WTC11 (cell line): ENCODE results near the gene DARS1. TPM values are rescaled to one million over a fixed set of nuclear protein-coding genes. Genes with fewer than 3 reads are reported as not detected.

Experiments used
- ATAC-seq: fragments of 200-7000 bp; cut with Tn5 transposase; 2 replicates; pipeline ENCODE4 v1.10.0; 2021; ENCODE audit warnings: mild to moderate bottlenecking, moderate library complexity
- CTCF ChIA-PET: fragments of 300-600 bp; sonication (Branson Sonifier 250); formaldehyde crosslinking; loops from one replicate; lab custom pipeline; 2021; ENCODE audit warnings: antibody characterized with exemption; lab: Charles Lee
- POLR2A ChIA-PET: fragments of 350-600 bp; sonication (Branson Sonifier 250); formaldehyde crosslinking; loops from one replicate; lab custom pipeline; 2021; ENCODE audit warnings: antibody characterized with exemption; lab: Charles Lee
- DNase-seq: peaks from one replicate; pipeline ENCODE4 v3.0.0; 2021; ENCODE audit warnings: low spot score
- H3K27ac Mint-ChIP-seq: 2 replicates; pipeline ENCODE4 v1.8.0; 2021; ENCODE audit warnings: mixed read lengths
- H3K27me3 Mint-ChIP-seq: 2 replicates; pipeline ENCODE4 v1.8.0; 2021; ENCODE audit warnings: low read depth, mild to moderate bottlenecking, moderate library complexity, mixed read lengths
- H3K36me3 Mint-ChIP-seq: 2 replicates; pipeline ENCODE4 v1.8.0; 2021; ENCODE audit warnings: mixed read lengths
- H3K4me1 Mint-ChIP-seq: 2 replicates; pipeline ENCODE4 v1.8.0; 2022; ENCODE audit warnings: mixed read lengths
- H3K4me3 Mint-ChIP-seq: 2 replicates; pipeline ENCODE4 v1.8.0; 2021; ENCODE audit warnings: mild to moderate bottlenecking, moderate library complexity, mixed read lengths
- H3K9me3 Mint-ChIP-seq: 2 replicates; pipeline ENCODE4 v1.8.0; 2021; ENCODE audit warnings: mixed read lengths
- CREB1 ChIP-seq: sonication (generic); formaldehyde crosslinking; IDR thresholded peaks from 2 replicates; pipeline ENCODE4 v1.8.0; 2023; ENCODE audit warnings: mild to moderate bottlenecking, missing genetic modification reagents
- CTCF ChIP-seq: fragments of 200-600 bp; IDR thresholded peaks from 2 replicates; pipeline ENCODE4 v1.8.0; 2022; ENCODE audit warnings: antibody characterized with exemption
- E2F5 ChIP-seq: sonication (generic); formaldehyde crosslinking; IDR thresholded peaks from 2 replicates; pipeline ENCODE4 v1.8.1; 2022; ENCODE audit warnings: mild to moderate bottlenecking, moderate library complexity, missing genetic modification reagents
- EMX1 ChIP-seq: fragments of 250-450 bp; sonication (Bioruptor Pico); IDR thresholded peaks from 2 replicates; pipeline ENCODE4 v1.8.0; 2021; ENCODE audit warnings: mild to moderate bottlenecking
- FOXJ3 ChIP-seq: sonication (generic); formaldehyde crosslinking; IDR thresholded peaks from 2 replicates; pipeline ENCODE4 v1.9.0; 2021; ENCODE audit warnings: missing genetic modification reagents, mild to moderate bottlenecking, borderline replicate concordance
- GRHL2 ChIP-seq: fragments of 250-450 bp; sonication (Bioruptor Pico); IDR thresholded peaks from 2 replicates; pipeline ENCODE4 v1.8.0; 2022; ENCODE audit warnings: mild to moderate bottlenecking, moderate library complexity; ENCODE audit not compliant: insufficient replicate concordance, severe bottlenecking
- GTF2I ChIP-seq: fragments of 250-450 bp; sonication (Bioruptor Pico); conservative IDR thresholded peaks from 2 replicates; pipeline ENCODE4 v1.4.0; 2021; ENCODE audit warnings: mild to moderate bottlenecking
- HMGA2 ChIP-seq: fragments of 250-450 bp; sonication (Bioruptor Pico); IDR thresholded peaks from 2 replicates; pipeline ENCODE4 v1.4.0; 2021; ENCODE audit warnings: mild to moderate bottlenecking, moderate library complexity
- JUN ChIP-seq: sonication (generic); formaldehyde crosslinking; IDR thresholded peaks from 2 replicates; pipeline ENCODE4 v1.8.0; 2023; ENCODE audit warnings: mild to moderate bottlenecking, missing genetic modification reagents
- MXD4 ChIP-seq: fragments of 250-450 bp; sonication (Bioruptor Pico); IDR thresholded peaks from 2 replicates; pipeline ENCODE4 v1.8.0; 2021; ENCODE audit warnings: mild to moderate bottlenecking, moderate library complexity, borderline replicate concordance
- MYBL2 ChIP-seq: sonication (generic); formaldehyde crosslinking; IDR thresholded peaks from 2 replicates; pipeline ENCODE4 v1.8.1; 2023; ENCODE audit warnings: mild to moderate bottlenecking, moderate library complexity, missing genetic modification reagents
- NR2C2 ChIP-seq: sonication (generic); formaldehyde crosslinking; IDR thresholded peaks from 2 replicates; pipeline ENCODE4 v1.8.0; 2022; ENCODE audit warnings: mild to moderate bottlenecking, missing genetic modification reagents
- PREB ChIP-seq: sonication (generic); formaldehyde crosslinking; IDR thresholded peaks from 2 replicates; pipeline ENCODE4 v1.8.1; 2022; ENCODE audit warnings: mild to moderate bottlenecking, missing genetic modification reagents, moderate library complexity, borderline replicate concordance
- TEAD4 ChIP-seq: sonication (generic); formaldehyde crosslinking; IDR thresholded peaks from 2 replicates; pipeline ENCODE4 v1.8.0; 2022; ENCODE audit warnings: mild to moderate bottlenecking, missing genetic modification reagents
- ZMAT4 ChIP-seq: fragments of 250-450 bp; sonication (Bioruptor Pico); IDR thresholded peaks from 2 replicates; pipeline ENCODE4 v1.9.0; 2021; ENCODE audit warnings: mild to moderate bottlenecking
- ZNF219 ChIP-seq: sonication (generic); formaldehyde crosslinking; IDR thresholded peaks from 2 replicates; pipeline ENCODE4 v1.8.0; 2023; ENCODE audit warnings: missing genetic modification reagents, mild to moderate bottlenecking, borderline replicate concordance
- ZNF263 ChIP-seq: sonication (generic); formaldehyde crosslinking; IDR thresholded peaks from 2 replicates; pipeline ENCODE4 v1.8.1; 2022; ENCODE audit warnings: low read depth, mild to moderate bottlenecking, moderate library complexity, missing genetic modification reagents
- ZNF317 ChIP-seq: sonication (generic); formaldehyde crosslinking; IDR thresholded peaks from 2 replicates; pipeline ENCODE4 v1.8.1; 2023; ENCODE audit warnings: low read depth, mild to moderate bottlenecking, moderate library complexity, missing genetic modification reagents, borderline replicate concordance
- total RNA-seq: library from RNA; stranded (reverse); gene quantifications from 3 replicates; pipeline ENCODE4 v1.2.3, GENCODE V29; 2021
- TF ChIP-seq, protein P1 (sequence below): fragments of 250-450 bp; sonication (Bioruptor Pico); IDR thresholded peaks from 2 replicates; pipeline ENCODE4 v1.9.0; 2021; ENCODE audit warnings: mild to moderate bottlenecking
- TF ChIP-seq, protein P2 (sequence below): sonication (generic); formaldehyde crosslinking; IDR thresholded peaks from 2 replicates; pipeline ENCODE4 v1.8.1; 2022; ENCODE audit warnings: low read depth, missing genetic modification reagents, borderline replicate concordance
- TF ChIP-seq, protein P3 (sequence below): fragments of 250-450 bp; sonication (Bioruptor Pico); IDR thresholded peaks from 2 replicates; pipeline ENCODE4 v2.1.2; 2022; ENCODE audit warnings: mild to moderate bottlenecking, moderate library complexity
- TF ChIP-seq, protein P4 (sequence below): sonication (generic); formaldehyde crosslinking; IDR thresholded peaks from 2 replicates; pipeline ENCODE4 v1.8.0; 2022; ENCODE audit warnings: mild to moderate bottlenecking, missing genetic modification reagents

The DARS1 gene
- total RNA-seq, 1 experiment from 2014 or later = 80.9 TPM

DNA sequence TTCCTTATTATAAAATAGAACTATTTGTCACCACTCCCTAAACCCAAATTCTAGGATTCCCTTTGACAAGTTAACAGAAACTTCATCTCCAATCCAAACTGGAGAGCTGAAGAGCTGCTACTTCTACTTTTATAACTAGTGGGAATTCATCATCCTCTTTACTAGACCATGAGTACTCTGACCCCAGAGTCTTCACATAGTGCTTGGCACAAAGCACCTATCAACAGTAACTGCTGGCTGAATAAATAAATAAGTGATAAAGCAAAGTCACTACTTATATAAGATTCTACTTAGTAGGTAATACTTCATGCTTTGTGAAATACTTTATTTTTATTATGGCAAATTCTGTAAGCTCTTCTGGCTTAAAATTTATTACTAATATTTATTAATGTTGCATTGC is 49.5 kb downstream of the DARS1 start (continued):
- TF ChIP-seq PREB (CRISPR knock-in tag) (no peak), NR2C2 (CRISPR knock-in tag) (no peak), GRHL2 (no peak), MXD4 (CRISPR knock-in tag) (no peak), E2F5 (CRISPR knock-in tag) (no peak)
- TF ChIP-seq, protein P1, sequence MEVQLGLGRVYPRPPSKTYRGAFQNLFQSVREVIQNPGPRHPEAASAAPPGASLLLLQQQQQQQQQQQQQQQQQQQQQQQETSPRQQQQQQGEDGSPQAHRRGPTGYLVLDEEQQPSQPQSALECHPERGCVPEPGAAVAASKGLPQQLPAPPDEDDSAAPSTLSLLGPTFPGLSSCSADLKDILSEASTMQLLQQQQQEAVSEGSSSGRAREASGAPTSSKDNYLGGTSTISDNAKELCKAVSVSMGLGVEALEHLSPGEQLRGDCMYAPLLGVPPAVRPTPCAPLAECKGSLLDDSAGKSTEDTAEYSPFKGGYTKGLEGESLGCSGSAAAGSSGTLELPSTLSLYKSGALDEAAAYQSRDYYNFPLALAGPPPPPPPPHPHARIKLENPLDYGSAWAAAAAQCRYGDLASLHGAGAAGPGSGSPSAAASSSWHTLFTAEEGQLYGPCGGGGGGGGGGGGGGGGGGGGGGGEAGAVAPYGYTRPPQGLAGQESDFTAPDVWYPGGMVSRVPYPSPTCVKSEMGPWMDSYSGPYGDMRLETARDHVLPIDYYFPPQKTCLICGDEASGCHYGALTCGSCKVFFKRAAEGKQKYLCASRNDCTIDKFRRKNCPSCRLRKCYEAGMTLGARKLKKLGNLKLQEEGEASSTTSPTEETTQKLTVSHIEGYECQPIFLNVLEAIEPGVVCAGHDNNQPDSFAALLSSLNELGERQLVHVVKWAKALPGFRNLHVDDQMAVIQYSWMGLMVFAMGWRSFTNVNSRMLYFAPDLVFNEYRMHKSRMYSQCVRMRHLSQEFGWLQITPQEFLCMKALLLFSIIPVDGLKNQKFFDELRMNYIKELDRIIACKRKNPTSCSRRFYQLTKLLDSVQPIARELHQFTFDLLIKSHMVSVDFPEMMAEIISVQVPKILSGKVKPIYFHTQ (CRISPR knock-in tag) = no peak

DNA sequence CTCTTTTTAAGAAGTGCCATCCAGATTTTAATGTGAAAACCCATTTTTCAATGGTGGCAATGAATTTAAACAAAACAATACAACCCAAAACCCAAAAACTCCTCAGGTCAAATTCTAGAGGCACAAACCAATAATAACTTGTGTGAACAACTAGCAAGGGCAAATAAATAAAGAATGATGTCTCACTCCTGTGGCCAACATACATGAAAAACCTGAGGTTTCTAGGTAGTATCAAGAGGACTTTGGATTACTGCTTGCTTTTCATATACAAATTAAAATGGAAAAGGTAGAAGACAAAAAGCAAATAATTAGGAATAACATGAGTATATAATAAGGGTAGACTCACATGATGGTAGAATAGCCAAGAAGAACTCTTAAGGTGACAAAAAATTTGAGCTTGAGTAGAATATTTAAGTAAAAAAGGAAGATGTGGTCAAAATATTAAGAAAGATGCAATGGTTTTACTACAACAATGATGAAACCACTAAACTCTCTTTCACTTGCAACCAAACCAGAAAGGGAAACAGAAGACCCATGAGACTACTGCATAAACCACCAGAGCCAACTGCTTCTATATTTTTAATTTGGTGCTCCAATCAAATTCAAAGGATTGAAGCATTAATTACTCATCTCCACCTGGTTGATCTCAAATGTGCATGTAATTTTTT is 53.5 kb downstream of the DARS1 start:
- TF ChIP-seq, protein P2, sequence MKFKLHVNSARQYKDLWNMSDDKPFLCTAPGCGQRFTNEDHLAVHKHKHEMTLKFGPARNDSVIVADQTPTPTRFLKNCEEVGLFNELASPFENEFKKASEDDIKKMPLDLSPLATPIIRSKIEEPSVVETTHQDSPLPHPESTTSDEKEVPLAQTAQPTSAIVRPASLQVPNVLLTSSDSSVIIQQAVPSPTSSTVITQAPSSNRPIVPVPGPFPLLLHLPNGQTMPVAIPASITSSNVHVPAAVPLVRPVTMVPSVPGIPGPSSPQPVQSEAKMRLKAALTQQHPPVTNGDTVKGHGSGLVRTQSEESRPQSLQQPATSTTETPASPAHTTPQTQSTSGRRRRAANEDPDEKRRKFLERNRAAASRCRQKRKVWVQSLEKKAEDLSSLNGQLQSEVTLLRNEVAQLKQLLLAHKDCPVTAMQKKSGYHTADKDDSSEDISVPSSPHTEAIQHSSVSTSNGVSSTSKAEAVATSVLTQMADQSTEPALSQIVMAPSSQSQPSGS = no peak
- TF ChIP-seq FOXJ3 (CRISPR knock-in tag) = no peak
- TF ChIP-seq MYBL2 (CRISPR knock-in tag) = no peak
- no peak for TF ChIP-seq ZMAT4
- no peak for TF ChIP-seq ZNF317 (CRISPR knock-in tag)
- TF ChIP-seq ZNF263 (CRISPR knock-in tag) = no peak
- TF ChIP-seq, protein P3, sequence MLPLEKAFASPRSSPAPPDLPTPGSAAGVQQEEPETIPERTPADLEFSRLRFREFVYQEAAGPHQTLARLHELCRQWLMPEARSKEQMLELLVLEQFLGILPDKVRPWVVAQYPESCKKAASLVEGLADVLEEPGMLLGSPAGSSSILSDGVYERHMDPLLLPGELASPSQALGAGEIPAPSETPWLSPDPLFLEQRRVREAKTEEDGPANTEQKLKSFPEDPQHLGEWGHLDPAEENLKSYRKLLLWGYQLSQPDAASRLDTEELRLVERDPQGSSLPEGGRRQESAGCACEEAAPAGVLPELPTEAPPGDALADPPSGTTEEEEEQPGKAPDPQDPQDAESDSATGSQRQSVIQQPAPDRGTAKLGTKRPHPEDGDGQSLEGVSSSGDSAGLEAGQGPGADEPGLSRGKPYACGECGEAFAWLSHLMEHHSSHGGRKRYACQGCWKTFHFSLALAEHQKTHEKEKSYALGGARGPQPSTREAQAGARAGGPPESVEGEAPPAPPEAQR (CRISPR knock-in tag) = no peak
- TF ChIP-seq, protein P4, sequence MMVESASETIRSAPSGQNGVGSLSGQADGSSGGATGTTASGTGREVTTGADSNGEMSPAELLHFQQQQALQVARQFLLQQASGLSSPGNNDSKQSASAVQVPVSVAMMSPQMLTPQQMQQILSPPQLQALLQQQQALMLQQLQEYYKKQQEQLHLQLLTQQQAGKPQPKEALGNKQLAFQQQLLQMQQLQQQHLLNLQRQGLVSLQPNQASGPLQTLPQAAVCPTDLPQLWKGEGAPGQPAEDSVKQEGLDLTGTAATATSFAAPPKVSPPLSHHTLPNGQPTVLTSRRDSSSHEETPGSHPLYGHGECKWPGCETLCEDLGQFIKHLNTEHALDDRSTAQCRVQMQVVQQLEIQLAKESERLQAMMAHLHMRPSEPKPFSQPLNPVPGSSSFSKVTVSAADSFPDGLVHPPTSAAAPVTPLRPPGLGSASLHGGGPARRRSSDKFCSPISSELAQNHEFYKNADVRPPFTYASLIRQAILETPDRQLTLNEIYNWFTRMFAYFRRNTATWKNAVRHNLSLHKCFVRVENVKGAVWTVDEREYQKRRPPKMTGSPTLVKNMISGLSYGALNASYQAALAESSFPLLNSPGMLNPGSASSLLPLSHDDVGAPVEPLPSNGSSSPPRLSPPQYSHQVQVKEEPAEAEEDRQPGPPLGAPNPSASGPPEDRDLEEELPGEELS (CRISPR knock-in tag) = no peak
- TF ChIP-seq TEAD4 (CRISPR knock-in tag) = no peak
- no peak for TF ChIP-seq JUN (CRISPR knock-in tag)
- TF ChIP-seq GTF2I (CRISPR knock-in tag) = no peak
- TF ChIP-seq ZNF219 (CRISPR knock-in tag) = no peak
- no peak for TF ChIP-seq EMX1
- no peak for TF ChIP-seq CTCF
- TF ChIP-seq MXD4 (CRISPR knock-in tag) = no peak
- TF ChIP-seq CREB1 (CRISPR knock-in tag) = no peak
- TF ChIP-seq HMGA2 (CRISPR knock-in tag) = no peak
- Mint-ChIP-seq H3K27ac (no peak overlapping the region), H3K9me3 (no peaks in the 10 kb centered on the region), H3K27me3 (no peaks in the 10 kb centered on the region), H3K36me3 (peaks cover 41% of the 10 kb centered on the region), H3K4me1 (peaks cover 7% of the 10 kb centered on the region; the same call in 1 of the 2 replicates), H3K4me3 (no peak overlapping the region)
- ATAC-seq (no peak), DNase-seq (no peak)
- ChIA-PET CTCF (no interaction called here), POLR2A (interaction anchor here (0.7 kb wide), 1 partner anchor 45 kb away, joined by 3 read pairs; no protein-coding TSS in a partner anchor)
